SK-N-SH treated with all-trans-retinoic acid at 6 μM for 48 hours (cell line): ENCODE data around the gene SH3TC1.

Experiments
- ATAC-seq: fragments of 200-7000 bp; cut with Tn5 transposase; 3 replicates; pipeline ENCODE4 v1.9.1; 2020; ENCODE audit warnings: mild to moderate bottlenecking, moderate library complexity
- BACH2 ChIP-seq: fragments of 250-450 bp; sonication (Bioruptor Pico); IDR thresholded peaks from 2 replicates; pipeline ENCODE4 v1.9.0; 2021; ENCODE audit warnings: mild to moderate bottlenecking, borderline replicate concordance
- CSDC2 ChIP-seq: fragments of 250-450 bp; sonication (Bioruptor Pico); IDR thresholded peaks from 2 replicates; pipeline ENCODE4 v1.5.0; 2020; ENCODE audit warnings: mild to moderate bottlenecking, moderate library complexity
- CSRNP3 ChIP-seq: fragments of 250-450 bp; sonication (Bioruptor Pico); IDR thresholded peaks from 2 replicates; pipeline ENCODE4 v1.5.1; 2021; ENCODE audit warnings: mild to moderate bottlenecking, moderate library complexity
- GLIS3 ChIP-seq: fragments of 250-450 bp; sonication (Bioruptor Pico); IDR thresholded peaks from 2 replicates; pipeline ENCODE4 v1.5.0; 2020; ENCODE audit warnings: mild to moderate bottlenecking, moderate library complexity
- ISL1 ChIP-seq: fragments of 250-450 bp; sonication (Bioruptor Pico); IDR thresholded peaks from 2 replicates; pipeline ENCODE4 v2.1.2; 2022; ENCODE audit warnings: mild to moderate bottlenecking, moderate library complexity
- PATZ1 ChIP-seq: fragments of 250-450 bp; sonication (Bioruptor Pico); IDR thresholded peaks from 2 replicates; pipeline ENCODE4 v1.8.0; 2020; ENCODE audit warnings: mild to moderate bottlenecking, moderate library complexity, borderline replicate concordance
- PPARA ChIP-seq: fragments of 250-450 bp; sonication (Bioruptor Pico); IDR thresholded peaks from 2 replicates; pipeline ENCODE4 v1.5.0; 2020; ENCODE audit warnings: mild to moderate bottlenecking, borderline replicate concordance
- RARB ChIP-seq: fragments of 250-450 bp; sonication (Bioruptor Pico); IDR thresholded peaks from 2 replicates; pipeline ENCODE4 v1.8.0; 2021; ENCODE audit warnings: mild to moderate bottlenecking, moderate library complexity
- SNAI2 ChIP-seq: fragments of 250-450 bp; sonication (Bioruptor Pico); IDR thresholded peaks from 2 replicates; pipeline ENCODE4 v1.5.0; 2020; ENCODE audit warnings: mild to moderate bottlenecking, moderate library complexity
- TCF4 ChIP-seq: fragments of 250-450 bp; sonication (Bioruptor Pico); IDR thresholded peaks from 2 replicates; pipeline ENCODE4 v1.8.0; 2021; ENCODE audit warnings: mild to moderate bottlenecking, moderate library complexity, borderline replicate concordance
- TOX ChIP-seq: fragments of 250-450 bp; sonication (Bioruptor Pico); IDR thresholded peaks from 2 replicates; pipeline ENCODE4 v1.8.0; 2021; ENCODE audit warnings: mild to moderate bottlenecking, moderate library complexity, borderline replicate concordance
- ZC3H10 ChIP-seq: fragments of 250-450 bp; sonication (Bioruptor Pico); IDR thresholded peaks from 2 replicates; pipeline ENCODE4 v1.5.1; 2021; ENCODE audit warnings: mild to moderate bottlenecking, moderate library complexity
- ZFP3 ChIP-seq: fragments of 250-450 bp; sonication (Bioruptor Pico); IDR thresholded peaks from 2 replicates; pipeline ENCODE4 v1.5.0; 2020; ENCODE audit warnings: mild to moderate bottlenecking, moderate library complexity
- ZFP30 ChIP-seq: fragments of 450-650 bp; formaldehyde crosslinking; IDR thresholded peaks from 2 replicates; pipeline ENCODE4 v1.5.0; 2022; ENCODE audit warnings: mild to moderate bottlenecking, moderate library complexity
- ZNF565 ChIP-seq: fragments of 450-650 bp; formaldehyde crosslinking; conservative IDR thresholded peaks from 2 replicates; pipeline ENCODE4 v1.5.0; 2020; ENCODE audit warnings: low read depth, mild to moderate bottlenecking, moderate library complexity
- ZNF8 ChIP-seq: fragments of 450-650 bp; formaldehyde crosslinking; IDR thresholded peaks from 2 replicates; pipeline ENCODE4 v1.5.0; 2020; ENCODE audit warnings: mild to moderate bottlenecking, moderate library complexity
- TF ChIP-seq, protein P1 (sequence below): fragments of 250-450 bp; sonication (Bioruptor Pico); IDR thresholded peaks from 2 replicates; pipeline ENCODE4 v1.5.0; 2020; ENCODE audit warnings: mild to moderate bottlenecking, moderate library complexity
- TF ChIP-seq, protein P2 (sequence below): fragments of 250-450 bp; sonication (Bioruptor Pico); IDR thresholded peaks from 2 replicates; pipeline ENCODE4 v1.8.0; 2021; ENCODE audit warnings: low read depth, mild to moderate bottlenecking, moderate library complexity, borderline replicate concordance
- TF ChIP-seq, protein P3 (sequence below): fragments of 250-450 bp; sonication (Bioruptor Pico); IDR thresholded peaks from 2 replicates; pipeline ENCODE4 v1.5.1; 2020; ENCODE audit warnings: low read depth, mild to moderate bottlenecking, moderate library complexity

The SH3TC1 gene

DNA sequence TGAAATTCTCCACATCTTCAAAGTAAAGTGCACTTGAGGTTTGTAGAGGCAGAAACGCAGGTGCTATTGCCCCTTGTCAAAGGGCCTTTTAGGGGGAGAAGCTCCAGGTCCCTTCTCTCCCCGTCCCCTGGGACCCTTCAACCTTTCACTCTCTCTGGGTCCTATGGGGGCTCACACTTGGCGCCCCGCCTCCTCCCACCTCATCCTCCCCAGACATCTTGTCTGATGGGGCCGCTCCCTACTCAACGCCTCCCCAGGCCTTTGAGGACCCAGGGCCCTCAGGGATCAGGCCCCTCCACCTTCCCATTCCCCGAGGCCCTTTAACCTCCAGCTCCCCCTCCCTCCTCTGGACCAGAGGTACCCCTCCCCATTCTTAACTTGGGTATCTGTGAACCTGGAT, 69.1 kb downstream of the SH3TC1 start:
- no peak for TF ChIP-seq RARB
- TF ChIP-seq TCF4: no peak
- TF ChIP-seq, protein P1, sequence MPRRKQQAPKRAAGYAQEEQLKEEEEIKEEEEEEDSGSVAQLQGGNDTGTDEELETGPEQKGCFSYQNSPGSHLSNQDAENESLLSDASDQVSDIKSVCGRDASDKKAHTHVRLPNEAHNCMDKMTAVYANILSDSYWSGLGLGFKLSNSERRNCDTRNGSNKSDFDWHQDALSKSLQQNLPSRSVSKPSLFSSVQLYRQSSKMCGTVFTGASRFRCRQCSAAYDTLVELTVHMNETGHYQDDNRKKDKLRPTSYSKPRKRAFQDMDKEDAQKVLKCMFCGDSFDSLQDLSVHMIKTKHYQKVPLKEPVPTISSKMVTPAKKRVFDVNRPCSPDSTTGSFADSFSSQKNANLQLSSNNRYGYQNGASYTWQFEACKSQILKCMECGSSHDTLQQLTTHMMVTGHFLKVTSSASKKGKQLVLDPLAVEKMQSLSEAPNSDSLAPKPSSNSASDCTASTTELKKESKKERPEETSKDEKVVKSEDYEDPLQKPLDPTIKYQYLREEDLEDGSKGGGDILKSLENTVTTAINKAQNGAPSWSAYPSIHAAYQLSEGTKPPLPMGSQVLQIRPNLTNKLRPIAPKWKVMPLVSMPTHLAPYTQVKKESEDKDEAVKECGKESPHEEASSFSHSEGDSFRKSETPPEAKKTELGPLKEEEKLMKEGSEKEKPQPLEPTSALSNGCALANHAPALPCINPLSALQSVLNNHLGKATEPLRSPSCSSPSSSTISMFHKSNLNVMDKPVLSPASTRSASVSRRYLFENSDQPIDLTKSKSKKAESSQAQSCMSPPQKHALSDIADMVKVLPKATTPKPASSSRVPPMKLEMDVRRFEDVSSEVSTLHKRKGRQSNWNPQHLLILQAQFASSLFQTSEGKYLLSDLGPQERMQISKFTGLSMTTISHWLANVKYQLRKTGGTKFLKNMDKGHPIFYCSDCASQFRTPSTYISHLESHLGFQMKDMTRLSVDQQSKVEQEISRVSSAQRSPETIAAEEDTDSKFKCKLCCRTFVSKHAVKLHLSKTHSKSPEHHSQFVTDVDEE (CRISPR knock-in tag): no peak
- TF ChIP-seq CSDC2: no peak
- TF ChIP-seq BACH2: no peak
- no peak for TF ChIP-seq ZFP3
- no peak for TF ChIP-seq PPARA
- TF ChIP-seq, protein P2, sequence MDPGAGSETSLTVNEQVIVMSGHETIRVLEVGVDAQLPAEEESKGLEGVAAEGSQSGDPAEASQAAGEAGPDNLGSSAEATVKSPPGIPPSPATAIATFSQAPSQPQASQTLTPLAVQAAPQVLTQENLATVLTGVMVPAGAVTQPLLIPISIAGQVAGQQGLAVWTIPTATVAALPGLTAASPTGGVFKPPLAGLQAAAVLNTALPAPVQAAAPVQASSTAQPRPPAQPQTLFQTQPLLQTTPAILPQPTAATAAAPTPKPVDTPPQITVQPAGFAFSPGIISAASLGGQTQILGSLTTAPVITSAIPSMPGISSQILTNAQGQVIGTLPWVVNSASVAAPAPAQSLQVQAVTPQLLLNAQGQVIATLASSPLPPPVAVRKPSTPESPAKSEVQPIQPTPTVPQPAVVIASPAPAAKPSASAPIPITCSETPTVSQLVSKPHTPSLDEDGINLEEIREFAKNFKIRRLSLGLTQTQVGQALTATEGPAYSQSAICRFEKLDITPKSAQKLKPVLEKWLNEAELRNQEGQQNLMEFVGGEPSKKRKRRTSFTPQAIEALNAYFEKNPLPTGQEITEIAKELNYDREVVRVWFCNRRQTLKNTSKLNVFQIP: no peak
- no peak for TF ChIP-seq PATZ1
- no peak for TF ChIP-seq ZNF8 (CRISPR knock-in tag)
- TF ChIP-seq, protein P3, sequence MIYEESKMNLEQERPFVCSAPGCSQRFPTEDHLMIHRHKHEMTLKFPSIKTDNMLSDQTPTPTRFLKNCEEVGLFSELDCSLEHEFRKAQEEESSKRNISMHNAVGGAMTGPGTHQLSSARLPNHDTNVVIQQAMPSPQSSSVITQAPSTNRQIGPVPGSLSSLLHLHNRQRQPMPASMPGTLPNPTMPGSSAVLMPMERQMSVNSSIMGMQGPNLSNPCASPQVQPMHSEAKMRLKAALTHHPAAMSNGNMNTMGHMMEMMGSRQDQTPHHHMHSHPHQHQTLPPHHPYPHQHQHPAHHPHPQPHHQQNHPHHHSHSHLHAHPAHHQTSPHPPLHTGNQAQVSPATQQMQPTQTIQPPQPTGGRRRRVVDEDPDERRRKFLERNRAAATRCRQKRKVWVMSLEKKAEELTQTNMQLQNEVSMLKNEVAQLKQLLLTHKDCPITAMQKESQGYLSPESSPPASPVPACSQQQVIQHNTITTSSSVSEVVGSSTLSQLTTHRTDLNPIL: no peak
- no peak for TF ChIP-seq ISL1
- TF ChIP-seq, all 23 proteins: peak for 0
- ATAC-seq: no peak

- TF ChIP-seq ZFP30 (CRISPR knock-in tag): no peak
- no peak for TF ChIP-seq CSRNP3 (CRISPR knock-in tag)
- no peak for TF ChIP-seq ISL1
- TF ChIP-seq TCF4: no peak
- TF ChIP-seq SNAI2 (CRISPR knock-in tag): no peak
- no peak for TF ChIP-seq GLIS3
- TF ChIP-seq, protein P1 (CRISPR knock-in tag): no peak
- TF ChIP-seq BACH2: no peak
- TF ChIP-seq, protein P3: no peak
- TF ChIP-seq CSDC2: no peak
- TF ChIP-seq, protein P2: no peak
- TF ChIP-seq TOX: no peak
- TF ChIP-seq PPARA: no peak
- no peak for TF ChIP-seq PATZ1
- no peak for TF ChIP-seq ZC3H10 (CRISPR knock-in tag)
- no peak for TF ChIP-seq ZNF565 (CRISPR knock-in tag)
- no peak for ATAC-seq
These were observed 69.9 kb downstream of the SH3TC1 start for GRCh38 chr4:8268901-8269534.
